IMR-90 (cell line): ENCODE measurements around the gene KATNAL2. TPM values are rescaled to one million over a fixed set of nuclear protein-coding genes. Genes with fewer than 3 reads are reported as not detected.

ENCODE experiments used
- ATAC-seq: fragments of 200-7000 bp; cut with Tn5 transposase; 2 replicates; pipeline ENCODE4 v1.9.1; 2020; ENCODE audit warnings: low read depth, mild to moderate bottlenecking, moderate library complexity
- BruUV-seq: library from RNA; stranded (reverse); fragments of 400-500 nt; replicated peaks from 2 replicates; lab custom pipeline; 2021; lab: Mats Ljungman, UMichigan
- CTCF ChIA-PET: fragments of 300-600 bp; formaldehyde crosslinking; extraction: SDS; loops from one replicate; lab custom pipeline; 2021; ENCODE audit warnings: antibody characterized with exemption; lab: Yijun Ruan, JAX
- POLR2A ChIA-PET: fragments of 300-600 bp; sonication (Branson Sonifier 250); formaldehyde crosslinking; loops from one replicate; lab custom pipeline; 2022; ENCODE audit warnings: antibody characterized with exemption; ENCODE audit not compliant: unreplicated experiment; lab: Charles Lee
- DNase-seq: peaks from one replicate; pipeline ENCODE4 v3.0.0; 2013
- H2AFZ ChIP-seq: replicated peaks from 2 replicates; pipeline ENCODE3; 2013; ENCODE audit warnings: low read length, mild to moderate bottlenecking; ENCODE audit not compliant: poor library complexity
- H2AK5ac ChIP-seq: 2 replicates; pipeline ENCODE4 v1.6.1; 2013; ENCODE audit warnings: low read depth, low read length, inconsistent platforms
- H2AK9ac ChIP-seq: replicated peaks from 2 replicates; pipeline ENCODE3; 2013; ENCODE audit warnings: mild to moderate bottlenecking, low read depth, low read length, moderate library complexity; ENCODE audit not compliant: poor library complexity
- H2BK120ac ChIP-seq: 2 replicates; pipeline ENCODE4 v1.6.1; 2013; ENCODE audit warnings: low read depth, low read length, inconsistent platforms
- H2BK15ac ChIP-seq: 3 replicates; pipeline ENCODE4 v1.6.1; 2013; ENCODE audit warnings: low read depth, low read length, inconsistent platforms
- H2BK20ac ChIP-seq: 2 replicates; pipeline ENCODE4 v1.6.1; 2013; ENCODE audit warnings: low read depth, mild to moderate bottlenecking, inconsistent platforms, low read length, moderate library complexity
- H2BK5ac ChIP-seq: 2 replicates; pipeline ENCODE4 v1.6.1; 2013; ENCODE audit warnings: mild to moderate bottlenecking, low read depth, low read length, inconsistent platforms; ENCODE audit not compliant: poor library complexity, severe bottlenecking
- H3K14ac ChIP-seq: replicated peaks from 2 replicates; pipeline ENCODE4 v1.6.1; 2013; ENCODE audit warnings: low read depth, low read length, inconsistent platforms
- H3K18ac ChIP-seq: 2 replicates; pipeline ENCODE4 v1.6.1; 2013; ENCODE audit warnings: low read depth, low read length, control low read depth
- H3K23ac ChIP-seq: 2 replicates; pipeline ENCODE4 v1.6.1; 2013; ENCODE audit warnings: low read depth, low read length, inconsistent platforms
- H3K27ac ChIP-seq: 2 replicates; pipeline ENCODE4 v1.5.1; 2013; ENCODE audit warnings: mild to moderate bottlenecking, control low read depth, low read length; ENCODE audit not compliant: insufficient read depth
- H3K27me3 ChIP-seq: 2 replicates; pipeline ENCODE4 v1.6.1; 2013; ENCODE audit warnings: low read length; ENCODE audit not compliant: control insufficient read depth, insufficient read depth
- H3K36me3 ChIP-seq: 2 replicates; pipeline ENCODE4 v1.6.1; 2013; ENCODE audit warnings: low read length, mixed read lengths; ENCODE audit not compliant: control insufficient read depth, insufficient read depth
- H3K4ac ChIP-seq: 2 replicates; pipeline ENCODE4 v1.6.1; 2013; ENCODE audit warnings: low read depth, low read length, inconsistent platforms
- H3K4me1 ChIP-seq: 2 replicates; pipeline ENCODE4 v1.6.1; 2013; ENCODE audit warnings: low read length, mixed read lengths; ENCODE audit not compliant: control insufficient read depth, insufficient read depth
- H3K4me2 ChIP-seq: 2 replicates; pipeline ENCODE4 v1.6.1; 2013; ENCODE audit warnings: low read depth, mild to moderate bottlenecking, control low read depth, low read length, moderate library complexity
- H3K4me3 ChIP-seq: 2 replicates; pipeline ENCODE4 v1.5.1; 2013; ENCODE audit warnings: low read depth, mild to moderate bottlenecking, control low read depth, low read length, moderate library complexity; ENCODE audit not compliant: insufficient read depth
- H3K56ac ChIP-seq: 2 replicates; pipeline ENCODE4 v1.6.1; 2013; ENCODE audit warnings: low read length, inconsistent platforms; ENCODE audit not compliant: insufficient read depth; ENCODE audit errors: extremely low read depth
- H3K79me1 ChIP-seq, 2 experiments: 2 replicates each; pipeline ENCODE4 v1.6.1; 2013; ENCODE audit warnings: low read length in 2 of 2, inconsistent platforms in 1 of 2, low read depth in 1 of 2
- H3K9ac ChIP-seq: 2 replicates; pipeline ENCODE4 v1.6.1; 2013; ENCODE audit warnings: low read depth, low read length, control low read depth
- H3K9me1 ChIP-seq: 2 replicates; pipeline ENCODE4 v1.6.1; 2013; ENCODE audit warnings: low read length, inconsistent platforms; ENCODE audit not compliant: insufficient read depth
- H3K9me3 ChIP-seq: 2 replicates; pipeline ENCODE4 v1.6.1; 2013; ENCODE audit warnings: low read length; ENCODE audit not compliant: control insufficient read depth, insufficient read depth
- H4K20me1 ChIP-seq: 2 replicates; pipeline ENCODE4 v1.6.1; 2013; ENCODE audit warnings: low read length, inconsistent platforms; ENCODE audit not compliant: insufficient read depth
- H4K5ac ChIP-seq: 2 replicates; pipeline ENCODE4 v1.6.1; 2013; ENCODE audit warnings: mild to moderate bottlenecking, low read depth, low read length, control low read depth
- H4K8ac ChIP-seq, 2 experiments: 2 replicates each; pipeline ENCODE4 v1.6.1; 2013; ENCODE audit warnings: low read depth in 2 of 2, low read length in 2 of 2, control low read depth in 1 of 2, inconsistent platforms in 1 of 2
- H4K91ac ChIP-seq: 2 replicates; pipeline ENCODE4 v1.6.1; 2013; ENCODE audit warnings: low read depth, low read length, inconsistent platforms; ENCODE audit not compliant: insufficient read depth
- BHLHE40 ChIP-seq: fragments of 150-350 bp; IDR thresholded peaks from 2 replicates; pipeline ENCODE4 v1.6.1; 2016; ENCODE audit warnings: mild to moderate bottlenecking, low read depth, low read length
- CHD1 ChIP-seq: IDR thresholded peaks from 2 replicates; pipeline ENCODE4 v1.6.1; 2012; ENCODE audit warnings: low read depth, low read length, improper control_type of control experiment
- CTCF ChIP-seq: conservative IDR thresholded peaks from 2 replicates; pipeline ENCODE4 v1.5.1; 2012; ENCODE audit warnings: mild to moderate bottlenecking, low read depth, low read length, improper control_type of control experiment
- RAD21 ChIP-seq: IDR thresholded peaks from 2 replicates; pipeline ENCODE4 v1.6.1; 2012; ENCODE audit warnings: low read length, improper control_type of control experiment
- RCOR1 ChIP-seq: IDR thresholded peaks from 2 replicates; pipeline ENCODE4 v1.6.1; 2012; ENCODE audit warnings: mild to moderate bottlenecking, low read length, improper control_type of control experiment; ENCODE audit not compliant: insufficient replicate concordance
- SMC3 ChIP-seq: fragments of 150-350 bp; IDR thresholded peaks from 2 replicates; pipeline ENCODE4 v1.6.1; 2016; ENCODE audit warnings: low read depth, mild to moderate bottlenecking, antibody characterized with exemption, low read length, moderate library complexity
- WGBS, 2 experiments: methylation state at CpG; one replicate each; pipeline versions ENCODE4 v1.1.5 to v1.1.7; 2013; ENCODE audit warnings: missing lambda C conversion rate in 2 of 2; ENCODE audit not compliant: insufficient read length in 1 of 2; ENCODE audit errors: extremely low coverage in 2 of 2; 5-methylcytosine and 5-hydroxymethylcytosine counted together
- dilution Hi-C: fragments of 300-500 bp; cut with HindIII; formaldehyde crosslinking; loops from one replicate; pipeline ENCODE4 v1.14.3; 2018; ENCODE audit warnings: low sequenced_read_pairs; ENCODE audit not compliant: unreplicated experiment
- in situ Hi-C: fragments of 300-500 bp; cut with MboI; formaldehyde crosslinking; loops from 3 replicates; pipeline ENCODE4 v1.14.3; 2019; ENCODE audit warnings: low sequenced_read_pairs, inconsistent platforms, mixed read lengths
- intact Hi-C: fragments of 100-400 bp; cut with micrococcal nuclease; formaldehyde crosslinking; loops from 2 replicates; pipeline ENCODE4 v1.10.0; 2022
- polyA plus RNA-seq, 3 experiments: library from polyadenylated mRNA; depleted of rRNA; stranded (reverse); fragments of >200 nt; gene quantifications; 2 replicates each; pipeline ENCODE4 v1.2.3, GENCODE V29; 2012; ENCODE audit warnings: low replicate concordance in 1 of 3
- total RNA-seq: library from RNA; depleted of rRNA; stranded (reverse); fragments of >200 nt; gene quantifications from 2 replicates; pipeline ENCODE4 v1.2.3, GENCODE V29; 2012

The KATNAL2 gene
- total and polyA plus RNA-seq, 2 of the 4 experiments (the other 2 are of a cell fraction) = 0.90 to 2.3 TPM

GRCh38 chr18:47050468-47050867 is 133.1 kb downstream of the KATNAL2 start:
- CTCF ChIA-PET = interaction anchor here (0.9 to 1.9 kb wide), 5 partner anchors 10 to 698 kb away, joined by 3 to 6 read pairs (median 3); no protein-coding TSS in a partner anchor
- WGBS, 2 experiments = 37% methylated on average over 4 of the region's 7 CpGs; no CpG with 5 or more reads in 1 of the 2 experiments
- intact Hi-C loops = loop anchor here (1.0 kb wide), 1 partner anchor 155 kb away; no protein-coding TSS in a partner anchor

More at GRCh38 chr18:47050468-47050867, 133.1 kb downstream of the KATNAL2 start:
- Histone ChIP-seq H2BK5ac (no peak overlapping the region), H2AK5ac (no peak overlapping the region), H2BK15ac (no peak overlapping the region), H3K36me3 (no peaks in the 10 kb centered on the region), H3K18ac (no peak overlapping the region), H3K56ac (no peak overlapping the region), H2BK20ac (no peak overlapping the region), H2AFZ (no peak overlapping the region), H3K9me1 (no peaks in the 10 kb centered on the region), H4K8ac (no peak overlapping the region), H3K4me2 (no peak overlapping the region), H3K79me1 (no peaks in the 10 kb centered on the region), H4K91ac (no peak overlapping the region), H2BK120ac (no peak overlapping the region), H3K9me3 (no peaks in the 10 kb centered on the region), H4K5ac (no peak overlapping the region), H3K4ac (no peak overlapping the region), H3K27ac (no peak overlapping the region), H3K9ac (no peak overlapping the region), H4K20me1 (no peaks in the 10 kb centered on the region), H3K27me3 (no peaks in the 10 kb centered on the region; the same call in 1 of the 2 replicates), H3K23ac (no peak overlapping the region), H3K4me1 (no peaks in the 10 kb centered on the region), H3K14ac (no peak overlapping the region), H3K4me3 (no peak overlapping the region), H2AK9ac (no peak overlapping the region)
- POLR2A ChIA-PET = no interaction called here
- no peak for TF ChIP-seq BHLHE40
- peak; percentile 67 for TF ChIP-seq CTCF
- no peak for TF ChIP-seq RCOR1
- peak; percentile 55 for TF ChIP-seq SMC3
- no peak for TF ChIP-seq CHD1
- peak; percentile 63 for TF ChIP-seq RAD21
- dilution Hi-C loops = no loop called here
- in situ Hi-C loops = no loop called here
- DNase-seq (peak; percentile 60), ATAC-seq (peak; percentile 66)
- no TSS peak for BruUV-seq
